NCI-H1436 (cell line): ENCODE measurements around the gene NINL.
"Not testable (repeated sequence)": the region's sequence is repeated elsewhere in the genome, so short reads cannot be mapped to it uniquely, and the experiment has no call there.

Experiments used
- DNase-seq: peaks from one replicate; lab custom pipeline; 2025; lab: John Stamatoyannopoulos, UW

The NINL gene

DNA sequence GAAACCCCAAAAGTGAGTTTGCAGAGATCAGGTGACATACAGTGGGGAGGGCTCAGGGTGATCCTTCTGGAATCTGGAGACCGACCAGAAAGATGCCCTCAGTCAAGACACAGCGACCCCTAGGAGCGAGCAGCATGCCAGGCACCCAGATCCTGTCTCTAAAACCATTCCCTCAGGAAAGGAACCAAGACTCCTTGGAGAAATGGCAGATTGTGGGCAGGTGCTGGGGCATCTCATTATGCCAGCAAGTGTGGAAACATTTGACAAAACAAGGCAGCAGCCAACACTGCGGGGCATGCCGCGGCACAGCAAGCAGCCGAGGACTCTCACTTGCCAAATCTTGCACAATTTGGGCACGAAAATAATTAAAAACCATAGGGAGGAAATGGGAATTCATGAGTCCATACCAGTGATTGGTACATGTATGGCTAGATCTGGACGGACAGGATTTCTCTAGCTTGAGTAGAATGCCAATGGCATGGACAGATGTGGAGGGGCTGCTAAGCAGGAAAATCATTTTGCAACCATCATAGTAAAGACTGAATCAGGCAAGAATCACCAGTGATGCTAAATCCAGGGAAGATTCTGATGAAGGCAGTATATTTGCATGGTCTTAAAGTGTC, 101.0 kb downstream of the NINL start:
- DNase-seq, result no peak

DNA sequence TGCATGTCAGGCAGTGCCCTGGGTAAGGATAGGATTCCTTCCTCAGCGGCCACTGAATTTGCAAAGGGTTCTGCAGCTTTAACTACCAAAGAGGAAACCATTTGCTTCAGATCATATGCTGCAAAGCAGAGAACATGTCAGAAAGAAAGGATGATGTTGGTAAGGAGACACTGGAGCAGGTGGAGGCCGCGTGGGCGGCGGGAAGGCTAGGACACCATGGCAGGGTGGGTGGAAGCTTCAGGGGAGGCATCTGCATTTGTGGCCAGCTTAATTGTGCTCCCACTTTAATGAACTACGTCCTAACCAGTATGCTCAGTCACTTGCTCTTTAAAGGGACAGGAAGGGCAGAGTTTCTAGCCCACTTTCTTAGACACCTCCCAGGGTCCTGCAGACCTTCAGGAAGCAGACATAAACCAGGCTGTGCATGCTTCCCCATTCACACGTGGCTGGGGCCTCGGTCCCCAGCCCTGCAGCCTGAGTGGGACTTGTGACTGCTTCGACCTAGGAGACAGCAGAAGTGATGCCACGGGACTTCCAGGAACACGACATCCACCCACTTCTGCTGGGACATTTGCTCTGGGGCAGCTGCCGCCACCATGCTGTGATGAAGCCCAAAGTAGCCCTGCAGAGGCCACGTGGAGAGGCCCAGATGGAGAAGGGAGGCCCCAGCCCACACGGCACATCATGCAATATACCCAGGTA, 101.7 kb downstream of the NINL start:
- no peak for DNase-seq

DNA sequence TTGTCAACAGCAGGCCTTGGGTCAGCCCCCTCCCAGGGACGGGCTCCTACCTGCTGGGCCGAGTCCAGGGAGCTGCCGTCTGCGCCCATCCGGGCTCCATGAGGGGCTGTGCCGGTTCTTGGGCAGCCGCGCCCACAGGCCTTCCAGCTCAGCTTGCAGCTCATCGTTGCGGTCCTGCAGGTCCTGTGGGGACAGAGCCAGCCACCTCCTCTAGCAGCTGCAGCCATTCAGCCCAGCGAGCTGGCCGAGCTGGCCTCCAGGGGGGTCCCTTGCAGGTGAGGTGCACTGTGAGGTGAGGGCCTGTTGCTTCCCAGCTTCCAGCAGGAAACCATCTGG, 103.4 kb downstream of the NINL start:
- no peak for DNase-seq

DNA sequence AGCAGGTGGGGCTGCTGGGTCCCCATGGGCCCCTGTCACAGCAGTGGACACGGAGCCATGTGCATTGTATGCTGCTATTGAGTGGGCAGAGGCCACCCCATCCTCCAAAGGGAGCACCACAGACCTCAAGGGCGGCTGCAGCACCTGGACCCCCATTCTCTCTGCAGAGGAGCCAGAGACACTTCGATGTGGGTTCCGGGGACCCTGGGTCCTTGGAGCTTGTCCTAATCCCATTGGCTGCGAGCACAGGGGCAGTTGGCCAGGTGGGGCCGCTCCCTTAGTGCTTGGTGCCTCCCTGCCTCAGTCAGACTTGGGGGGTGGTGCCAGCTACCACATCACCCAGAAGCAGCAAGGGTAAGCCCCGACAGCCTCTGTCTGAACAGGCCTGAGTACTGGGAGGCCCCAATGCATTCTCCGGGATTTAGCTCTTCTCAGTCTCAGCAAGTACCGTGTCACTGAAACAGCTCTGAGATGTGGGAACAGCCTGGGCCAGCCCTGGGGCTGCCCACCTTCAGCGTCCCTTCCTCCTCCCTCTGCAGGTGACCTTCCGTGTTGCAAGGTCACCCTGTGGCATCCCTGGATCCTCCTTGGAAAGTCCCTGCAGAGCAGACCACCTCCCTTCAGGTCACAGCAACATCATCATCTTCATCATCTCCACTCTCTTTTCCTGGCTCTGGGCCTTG, 104.0 kb downstream of the NINL start:
- DNase-seq, result no peak

DNA sequence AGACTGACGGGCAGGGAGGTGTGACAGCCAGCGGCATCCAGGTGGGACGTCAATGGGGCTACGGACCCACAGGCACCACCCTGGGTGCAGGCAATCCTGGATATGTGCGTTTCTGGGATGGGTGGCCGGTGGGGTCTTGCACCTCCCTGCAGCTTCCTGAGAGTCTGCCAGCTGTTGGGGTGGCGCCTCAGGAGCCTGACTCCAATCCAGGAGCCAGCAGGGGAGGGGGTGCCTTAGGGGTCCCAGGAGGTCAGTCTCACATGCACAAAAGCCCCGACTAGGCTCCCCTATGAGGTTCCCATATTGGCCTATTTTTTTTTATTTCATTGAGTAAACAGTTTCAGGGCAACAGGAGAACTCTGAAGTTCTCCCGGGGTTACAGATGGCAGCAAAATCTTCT, 104.5 kb downstream of the NINL start:
- no peak for DNase-seq

DNA sequence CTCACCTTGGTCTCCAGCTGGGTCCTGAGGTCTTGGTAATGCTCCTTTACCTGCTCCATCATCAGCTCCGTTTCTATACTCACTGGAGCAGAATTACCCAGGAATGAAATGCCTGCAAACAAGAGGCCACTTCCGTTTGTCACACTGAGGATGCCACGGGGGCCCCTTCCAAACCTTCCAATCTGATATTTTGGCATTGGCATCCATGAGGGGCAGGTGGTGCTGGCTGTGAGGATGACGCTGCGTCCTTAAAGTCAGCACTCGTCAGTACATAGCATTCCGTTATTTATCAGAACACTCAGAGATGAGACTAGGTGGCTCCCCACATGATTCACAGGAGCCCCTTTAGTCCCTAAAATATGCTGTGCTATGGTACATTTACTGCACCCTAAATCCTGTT, 105.2 kb downstream of the NINL start:
- no peak for DNase-seq

DNA sequence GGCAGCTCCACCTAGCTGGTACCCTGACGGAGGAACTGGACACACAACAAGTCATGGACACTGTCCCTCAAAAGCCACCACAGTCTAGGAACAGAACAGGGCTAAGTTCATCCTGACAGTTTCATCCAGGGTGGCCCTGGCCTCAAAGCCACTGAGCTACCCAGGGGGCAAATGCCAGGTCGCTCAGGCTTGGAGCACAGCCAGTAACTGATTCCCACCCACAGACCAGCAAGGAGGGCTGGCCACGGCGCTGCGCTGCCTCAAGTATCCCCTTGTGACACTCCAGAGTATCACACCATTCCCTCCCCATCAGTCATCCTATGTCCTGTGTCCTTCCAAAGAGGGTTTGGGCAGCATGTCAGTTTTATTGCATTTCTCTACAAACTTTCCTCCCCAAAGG, 105.7 kb downstream of the NINL start:
- DNase-seq, result no peak

DNA sequence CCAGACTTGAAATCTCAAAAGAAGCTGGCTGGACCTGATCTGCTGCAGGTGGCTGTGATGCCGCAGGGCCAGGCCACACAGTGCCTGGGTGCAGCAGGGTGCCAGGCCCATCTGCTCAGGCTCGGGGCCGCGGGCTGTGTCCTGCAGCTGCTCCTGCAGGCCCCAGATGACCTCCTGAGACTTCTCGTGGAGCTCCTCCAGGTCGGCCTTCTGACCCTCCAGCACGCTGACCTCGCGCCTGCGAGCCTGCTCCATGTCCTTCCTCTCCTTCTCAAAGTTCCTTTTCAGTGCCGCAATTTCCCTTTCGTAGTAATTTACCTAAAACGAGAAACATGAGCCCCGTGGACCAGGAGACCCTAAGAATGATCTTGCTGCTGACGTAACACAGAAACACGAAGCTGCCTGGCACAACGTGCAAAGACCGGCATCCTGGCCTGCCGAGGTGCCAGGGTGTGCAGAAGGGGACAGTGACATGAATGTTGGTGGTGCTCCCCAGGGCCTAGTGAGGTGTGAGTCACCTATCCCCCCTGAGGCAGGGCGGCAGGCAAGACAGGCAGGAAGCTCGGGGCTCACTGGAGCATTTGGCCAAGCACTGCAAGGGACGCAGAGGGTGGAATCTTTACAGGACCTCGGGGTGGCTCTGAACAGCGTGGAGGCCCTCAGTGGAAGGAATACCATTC, 106.3 kb downstream of the NINL start:
- no peak for DNase-seq

DNA sequence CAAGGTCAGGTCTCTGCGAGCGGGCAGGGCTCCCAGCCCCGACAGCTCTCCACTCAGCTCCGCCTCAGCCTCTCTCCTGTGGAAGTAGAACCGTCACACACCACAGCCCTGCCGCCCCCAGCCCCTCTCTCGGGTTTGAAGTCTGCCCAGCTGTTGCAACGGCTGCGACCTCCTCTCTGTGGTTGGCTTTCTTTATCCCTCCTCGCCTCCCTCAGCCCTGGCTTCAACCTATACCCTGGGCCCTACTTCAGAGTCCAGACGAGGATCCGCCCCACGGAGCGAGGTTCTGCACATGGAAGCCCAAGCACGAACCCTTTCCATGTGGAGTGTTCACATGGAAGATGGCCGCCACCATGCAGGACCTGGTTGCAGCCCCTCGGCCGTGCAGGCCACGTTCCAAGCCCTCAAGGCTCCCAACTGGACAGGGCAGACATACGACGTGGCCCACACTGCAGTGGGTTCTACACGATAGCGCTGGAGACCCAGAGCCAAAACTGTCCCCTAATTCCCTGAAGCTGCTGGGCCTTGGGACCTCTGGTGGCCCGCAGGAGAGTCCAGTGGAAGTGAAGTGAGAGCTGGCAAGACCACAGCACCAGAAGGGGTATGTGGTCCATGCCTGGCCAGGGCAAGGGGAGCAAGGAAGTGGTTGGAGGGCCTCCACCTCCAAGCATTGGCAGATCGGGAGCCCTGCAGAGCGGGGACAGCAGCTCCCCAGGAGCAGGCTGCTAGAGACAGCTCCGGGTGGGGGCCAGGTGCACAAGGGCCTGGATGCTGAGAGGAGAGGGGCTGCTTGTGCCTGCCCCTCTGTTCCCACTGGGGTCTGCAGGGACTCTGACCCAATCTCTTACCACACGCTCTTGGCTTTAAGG, 108.1 kb downstream of the NINL start:
- no peak for DNase-seq

DNA sequence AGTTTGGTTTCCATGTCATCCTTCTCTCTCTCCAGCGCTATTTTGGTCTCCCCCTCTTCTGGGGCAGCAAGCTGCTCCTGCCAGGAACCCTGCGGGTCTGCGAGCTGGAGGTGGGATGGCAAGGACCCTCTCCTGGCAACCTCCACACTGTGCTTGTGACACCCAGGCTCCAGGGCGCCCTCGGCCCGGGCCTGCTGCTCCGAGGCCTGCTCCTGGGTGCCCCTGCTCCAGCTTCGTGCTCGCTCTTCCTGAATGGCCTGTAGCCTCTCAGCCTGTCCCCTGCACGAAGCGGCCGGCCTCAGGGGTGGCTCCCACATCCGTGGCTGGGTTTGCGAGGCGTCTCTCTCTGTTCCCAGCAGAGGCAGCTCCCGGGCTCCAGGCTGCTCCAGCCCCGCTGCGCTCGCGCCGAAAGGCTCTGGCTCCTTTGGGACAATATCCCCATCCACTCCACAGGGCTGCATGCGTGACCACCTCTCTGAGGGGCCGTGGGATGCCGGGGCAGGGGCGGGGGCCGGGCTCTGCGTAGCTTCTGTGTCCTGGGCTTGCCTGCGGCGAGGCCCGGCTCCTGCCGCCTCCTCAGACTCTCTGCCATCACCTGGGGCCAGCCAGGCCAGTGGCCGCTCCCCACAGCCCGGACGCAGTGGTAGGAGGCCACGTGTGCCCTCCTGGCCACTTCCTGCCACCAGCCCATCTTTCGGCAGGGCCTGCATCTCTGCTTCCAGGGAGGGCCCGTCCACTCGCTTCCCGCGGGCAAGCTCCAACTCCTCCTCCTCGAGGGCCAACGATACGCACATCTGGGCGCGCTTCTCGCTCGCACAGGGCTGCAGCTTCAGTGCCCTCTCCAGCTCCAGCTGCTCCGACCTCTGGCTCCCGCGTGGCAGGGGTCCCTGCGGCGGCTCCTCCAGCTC, 109.0 kb downstream of the NINL start:
- DNase-seq, result no peak

DNA sequence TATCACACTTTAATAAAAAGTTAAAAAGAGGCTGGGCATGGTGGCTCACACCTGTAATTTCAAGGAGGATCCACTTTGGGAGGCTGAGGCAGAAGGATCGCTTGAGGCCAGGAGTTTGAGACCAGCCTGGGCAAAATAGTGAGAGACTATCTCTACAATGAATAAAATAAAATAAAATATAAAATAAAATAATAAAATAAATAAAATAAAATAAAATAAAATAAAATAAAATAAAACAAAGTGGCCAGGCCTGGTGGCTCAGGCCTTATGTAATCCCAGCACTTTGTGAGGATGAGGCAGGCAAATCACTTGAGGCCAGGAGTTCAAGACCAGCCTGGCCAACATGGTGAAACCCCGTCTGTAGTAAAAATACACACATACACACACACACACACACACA, 112.0 kb downstream of the NINL start:
- not testable (repeated sequence) for DNase-seq

DNA sequence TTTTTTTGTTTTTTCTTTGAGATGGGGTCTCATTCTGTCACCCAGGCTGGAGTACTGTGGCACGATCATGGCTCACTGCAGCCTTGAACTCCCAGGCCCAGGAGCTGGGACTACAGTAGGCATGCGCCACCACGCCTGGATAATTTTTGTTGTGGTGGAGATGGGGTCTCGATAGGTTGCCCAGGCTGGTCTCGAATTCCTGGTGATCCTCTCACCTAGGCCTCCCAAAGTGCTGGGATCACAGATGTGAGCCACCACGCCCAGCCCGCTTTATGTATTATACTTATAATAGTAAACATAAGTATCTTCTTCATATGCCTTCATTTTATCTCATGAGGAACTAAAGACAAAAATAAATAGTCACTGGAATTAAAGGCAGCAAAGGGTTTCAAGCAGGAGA, 114.3 kb downstream of the NINL start:
- DNase-seq, result no peak

DNA sequence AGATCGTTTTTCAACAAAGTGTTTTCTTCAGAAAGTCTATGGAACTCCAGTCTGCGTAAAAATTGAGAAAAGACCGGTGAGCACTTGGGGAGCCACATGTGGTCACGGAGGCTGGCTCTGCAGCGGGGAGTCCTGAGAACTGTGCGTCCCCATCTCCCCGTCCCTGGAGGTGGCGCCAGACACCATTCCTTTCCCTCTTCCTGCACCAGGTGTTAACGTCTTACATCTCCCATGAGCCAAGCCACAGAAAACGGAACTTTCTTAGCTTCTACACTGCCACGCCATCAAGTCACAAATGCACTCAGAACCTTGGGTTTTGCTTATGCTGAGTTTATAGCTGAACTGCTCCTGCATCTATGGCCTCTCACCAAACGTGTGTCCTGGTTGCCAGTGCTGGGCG, 115.3 kb downstream of the NINL start:
- peak; percentile 13 for DNase-seq

DNA sequence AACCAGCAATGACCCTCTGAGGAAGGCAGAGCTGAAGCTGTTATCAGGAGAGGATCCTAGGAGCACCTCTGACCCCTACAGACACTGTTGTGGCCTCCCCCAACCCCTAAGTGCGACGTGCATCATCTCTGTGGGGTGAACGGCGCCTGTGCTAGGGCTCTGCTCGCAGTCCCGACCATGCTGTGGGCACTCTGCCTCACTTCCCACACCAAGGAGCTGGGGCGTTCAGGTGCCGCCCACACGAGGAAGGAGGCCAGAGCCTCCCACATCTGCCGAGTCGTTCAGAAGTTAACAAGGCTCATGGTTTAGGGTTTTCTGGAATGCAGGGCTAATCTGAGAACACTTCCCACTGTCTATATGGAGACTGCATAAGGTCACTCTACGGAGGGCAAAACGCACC, 115.8 kb downstream of the NINL start:
- DNase-seq, result no peak

DNA sequence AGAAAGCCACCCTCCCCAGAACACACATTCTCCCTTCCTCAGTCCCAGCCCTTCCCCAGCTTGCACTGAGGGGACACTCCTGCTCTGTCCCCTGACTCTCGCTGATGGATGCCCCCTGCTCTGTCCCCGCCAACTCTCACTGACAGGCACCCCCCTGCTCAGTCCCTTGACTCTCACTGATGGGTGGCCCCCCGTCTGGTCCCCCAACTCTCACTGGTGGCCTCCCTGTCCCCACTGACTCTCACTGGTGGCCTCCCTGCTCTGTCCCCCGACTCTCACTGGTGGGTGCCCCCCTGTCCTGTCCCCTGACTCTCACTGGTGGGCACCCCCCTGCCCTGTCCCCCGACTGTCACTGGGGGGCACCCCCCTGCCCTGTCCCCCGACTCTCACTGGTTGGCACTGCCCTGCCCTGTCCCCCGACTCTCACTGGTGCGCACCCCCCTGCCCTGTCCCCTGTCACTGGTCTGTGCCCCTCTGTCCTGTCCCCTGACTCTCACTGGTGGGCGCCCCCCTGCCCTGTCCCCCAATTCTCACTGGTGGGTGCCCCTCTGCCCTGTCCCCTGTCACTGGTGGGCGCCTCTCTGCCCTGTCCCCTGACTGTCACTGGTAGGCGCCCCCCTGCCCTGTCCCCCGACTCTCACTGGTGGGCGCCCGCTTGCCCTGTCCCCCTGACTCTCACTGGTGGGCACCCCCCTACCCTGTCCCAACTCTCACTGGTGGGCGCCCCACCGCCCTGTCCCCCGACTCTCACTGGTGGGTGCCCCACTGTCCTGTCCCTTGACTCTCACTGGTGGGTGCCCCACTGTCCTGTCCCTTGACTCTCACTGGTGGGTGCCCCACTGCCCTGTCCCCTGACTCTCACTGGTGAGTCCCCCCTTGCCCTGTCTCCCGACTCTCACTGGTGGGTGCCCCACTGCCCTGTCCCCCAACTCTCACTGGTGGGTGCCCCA, 116.9 kb downstream of the NINL start:
- no peak for DNase-seq

DNA sequence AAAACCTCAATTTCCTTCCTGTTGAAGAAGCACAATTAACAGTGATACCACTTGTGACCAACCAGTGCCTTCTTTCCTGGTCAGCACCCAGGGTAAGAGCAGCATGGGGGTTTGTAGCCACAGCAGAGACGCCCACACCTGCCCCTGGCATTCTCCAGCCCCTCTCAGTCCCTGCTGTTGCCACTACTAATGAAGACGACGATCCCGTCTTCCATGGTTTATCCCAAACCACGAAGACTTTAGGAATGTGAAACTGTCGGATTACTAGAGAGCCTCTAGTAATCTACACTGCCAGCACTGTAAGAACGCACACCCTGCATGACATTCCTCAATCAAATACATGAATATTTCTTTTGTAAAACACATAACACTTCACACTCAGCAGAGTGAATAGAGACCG, 117.9 kb downstream of the NINL start:
- DNase-seq, result no peak

DNA sequence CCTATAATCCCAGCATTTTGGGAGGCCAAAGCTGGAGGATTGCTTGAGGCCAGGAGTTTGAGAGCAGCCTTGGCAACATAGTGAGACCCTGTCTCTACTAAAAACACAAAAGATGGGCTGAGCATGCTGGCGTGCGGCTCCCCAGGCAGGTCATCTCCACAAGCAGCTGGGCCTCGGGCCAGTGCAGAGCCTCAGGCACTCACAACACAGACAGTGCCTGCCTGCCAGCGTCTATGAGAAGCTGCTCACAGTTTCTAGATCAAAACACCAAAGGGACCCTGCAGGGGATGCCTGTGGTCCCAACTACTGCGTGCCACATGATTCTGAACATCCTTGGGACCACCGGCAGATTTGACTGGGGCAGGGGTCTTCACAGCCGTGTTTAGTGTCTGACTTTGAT, 118.5 kb downstream of the NINL start:
- DNase-seq, result no peak

DNA sequence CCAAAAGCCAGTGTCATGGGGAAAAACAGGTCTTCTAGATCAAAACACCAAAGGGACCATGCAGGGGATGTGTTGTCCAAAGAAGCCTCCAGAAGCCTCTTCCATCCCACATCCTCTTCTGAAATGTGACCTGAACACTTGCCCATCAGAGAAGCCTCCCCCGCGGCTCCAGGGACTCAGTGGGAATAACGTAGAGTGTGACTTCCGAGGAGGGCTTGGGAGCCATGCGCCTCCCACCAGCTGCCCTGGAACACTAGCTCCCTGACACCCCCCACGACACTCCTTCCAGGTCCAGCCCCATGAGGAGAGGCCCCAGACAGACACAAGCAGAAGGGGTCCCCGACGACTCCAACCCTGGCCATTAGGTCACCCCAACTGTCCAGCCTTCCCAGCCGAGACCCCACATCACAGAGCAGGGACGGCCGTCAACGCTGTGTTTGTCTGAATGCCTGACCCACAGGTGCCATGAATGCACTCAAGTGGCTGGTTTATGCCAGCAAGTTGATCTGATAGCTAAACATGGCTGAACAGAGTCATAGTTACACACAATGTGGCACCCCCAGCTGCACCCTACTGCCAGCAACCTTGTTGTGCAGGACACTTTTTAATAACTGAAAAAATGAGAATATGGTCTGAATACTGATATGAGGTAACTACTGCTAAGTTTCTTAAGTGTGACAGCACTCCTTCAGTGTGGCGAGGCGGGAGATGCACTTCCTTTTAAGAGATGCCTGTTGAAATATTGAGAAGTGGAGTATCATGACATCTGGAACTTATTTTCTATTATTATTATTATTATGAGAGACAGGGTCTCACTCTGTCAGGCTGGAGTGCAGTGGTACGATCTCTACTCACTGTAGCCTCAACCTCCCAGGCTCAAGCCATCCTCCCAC, 119.8 kb downstream of the NINL start:
- no peak for DNase-seq
